Mammary epithelial cell (primary cell): ENCODE data around the gene COX4I2.

Source experiments
- CTCF ChIP-seq, 2 donors: IDR thresholded peaks in 1 of 2; conservative IDR thresholded peaks in 1 of 2; 2 replicates each; pipeline ENCODE4 v1.5.1; 2011 to 2012; ENCODE audit warnings: inconsistent platforms in 2 of 2, low read length in 2 of 2, mild to moderate bottlenecking in 2 of 2, control low read depth in 1 of 2, low read depth in 1 of 2; ENCODE audit not compliant: insufficient read depth in 1 of 2; ENCODE audit errors: extremely low read depth in 1 of 2
- EZH2 ChIP-seq: IDR thresholded peaks from 2 replicates; pipeline ENCODE4 v1.6.1; 2012; ENCODE audit warnings: low read length, inconsistent platforms, borderline replicate concordance

GRCh38 chr20:31690124-31690666, 52.5 kb downstream of the COX4I2 start:
- TF ChIP-seq CTCF (conservative IDR thresholded peaks at IDR 0.05 in 1 of 2, IDR thresholded peaks at IDR 0.05 in 1 of 2; ENCODE audit: extremely low read depth in 1 of 2, insufficient read depth in 1 of 2, low read depth in 1 of 2, low read length in 2 of 2): no peak
- no peak for TF ChIP-seq EZH2
